ENCODE results near the gene LCE5A.

DNA sequence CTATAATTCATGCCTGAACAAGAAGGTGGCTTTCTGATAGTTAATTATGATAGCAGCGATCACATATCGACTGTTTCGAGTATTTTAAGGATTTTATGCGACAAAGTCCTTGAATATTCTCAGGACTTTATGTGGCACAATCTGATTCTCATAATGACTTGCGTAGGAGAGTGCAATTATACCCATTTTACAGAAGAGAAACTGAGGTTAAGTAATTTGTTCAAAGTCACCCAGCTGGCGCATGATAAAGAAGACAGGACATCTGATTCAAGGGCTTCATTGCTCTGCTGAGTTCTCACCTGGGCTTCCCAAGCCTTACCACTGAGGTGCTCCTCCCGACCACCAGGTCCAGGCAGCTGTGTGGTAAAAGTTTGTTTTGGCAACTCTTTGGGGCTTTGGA is 5.5 kb downstream of the LCE5A start:
- TF ChIP-seq, protein P1, sequence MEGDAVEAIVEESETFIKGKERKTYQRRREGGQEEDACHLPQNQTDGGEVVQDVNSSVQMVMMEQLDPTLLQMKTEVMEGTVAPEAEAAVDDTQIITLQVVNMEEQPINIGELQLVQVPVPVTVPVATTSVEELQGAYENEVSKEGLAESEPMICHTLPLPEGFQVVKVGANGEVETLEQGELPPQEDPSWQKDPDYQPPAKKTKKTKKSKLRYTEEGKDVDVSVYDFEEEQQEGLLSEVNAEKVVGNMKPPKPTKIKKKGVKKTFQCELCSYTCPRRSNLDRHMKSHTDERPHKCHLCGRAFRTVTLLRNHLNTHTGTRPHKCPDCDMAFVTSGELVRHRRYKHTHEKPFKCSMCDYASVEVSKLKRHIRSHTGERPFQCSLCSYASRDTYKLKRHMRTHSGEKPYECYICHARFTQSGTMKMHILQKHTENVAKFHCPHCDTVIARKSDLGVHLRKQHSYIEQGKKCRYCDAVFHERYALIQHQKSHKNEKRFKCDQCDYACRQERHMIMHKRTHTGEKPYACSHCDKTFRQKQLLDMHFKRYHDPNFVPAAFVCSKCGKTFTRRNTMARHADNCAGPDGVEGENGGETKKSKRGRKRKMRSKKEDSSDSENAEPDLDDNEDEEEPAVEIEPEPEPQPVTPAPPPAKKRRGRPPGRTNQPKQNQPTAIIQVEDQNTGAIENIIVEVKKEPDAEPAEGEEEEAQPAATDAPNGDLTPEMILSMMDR (IDR thresholded peaks at IDR 0.05) = no peak
- no peak for TF ChIP-seq POLR2A (IDR thresholded peaks at IDR 0.05)
- no peak for TF ChIP-seq POLR2AphosphoS5 (IDR thresholded peaks at IDR 0.05)
